ENCODE results near the gene ARSJ.

Gene ARSJ

DNA sequence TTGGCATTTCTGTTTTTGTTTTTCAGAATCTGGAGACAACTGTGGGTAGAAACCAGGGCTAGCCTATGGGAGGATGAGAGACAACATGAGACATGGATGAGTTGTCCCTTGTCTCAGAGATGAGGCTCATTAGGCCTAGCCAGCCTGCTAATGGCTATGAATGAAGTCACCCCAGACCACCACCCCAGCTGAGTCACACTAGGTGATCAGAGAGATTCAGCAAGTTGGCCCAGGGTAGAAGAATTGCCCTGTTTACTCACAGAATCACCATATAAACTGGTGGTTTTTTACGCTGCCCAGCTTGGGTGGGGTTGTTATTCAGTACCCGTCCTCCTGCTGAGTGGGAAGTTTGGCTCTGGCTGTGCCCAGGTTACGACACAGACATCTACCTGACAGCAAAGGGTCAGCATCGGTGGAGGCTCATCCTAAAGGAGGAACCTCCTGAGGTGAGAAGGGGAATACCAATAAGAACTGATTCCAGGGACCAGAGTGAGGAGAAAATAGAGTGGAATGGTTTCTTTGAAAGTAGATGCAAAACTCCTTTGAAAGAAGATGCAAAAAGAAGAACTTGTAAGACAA, 17.2 kb upstream of the ARSJ start:
- H3K27ac ChIP-seq (ENCODE audit: low read depth, low read length, poor library complexity, severe bottlenecking) = no peak overlapping the region
- H3K9me3 ChIP-seq (ENCODE audit: low read length) = no peaks in the 10 kb centered on the region
- no peak for TF ChIP-seq CTCF (IDR thresholded peaks at IDR 0.05; ENCODE audit: low read length)
- no peak for TF ChIP-seq EZH2 (IDR thresholded peaks at IDR 0.05; ENCODE audit: borderline replicate concordance, low read length)
- H3K4me1 ChIP-seq (ENCODE audit: insufficient read depth, low read length, severe bottlenecking) = no peaks in the 10 kb centered on the region
- no peaks in the 10 kb centered on the region for H3K9me2 ChIP-seq (ENCODE audit: low read depth, low read length)
- no peaks in the 10 kb centered on the region for H4K20me1 ChIP-seq (ENCODE audit: insufficient read depth, low read length)
- H3K4me2 ChIP-seq (ENCODE audit: low read length) = no peak overlapping the region
- no peaks in the 10 kb centered on the region for H3K27me3 ChIP-seq (ENCODE audit: insufficient read depth, low read length)
- H3K9ac ChIP-seq (ENCODE audit: low read length) = no peak overlapping the region
- no peaks in the 10 kb centered on the region for H3F3A ChIP-seq (ENCODE audit: insufficient read depth, low read length)
- no peaks in the 10 kb centered on the region for H3K36me3 ChIP-seq (ENCODE audit: insufficient read depth, low read length)
- H2AFZ ChIP-seq (ENCODE audit: low read length) = no peak overlapping the region
- no peaks in the 10 kb centered on the region for H3K79me2 ChIP-seq (ENCODE audit: insufficient read depth, low read length)
- no peak overlapping the region for H3K4me3 ChIP-seq (ENCODE audit: low read depth, low read length, poor library complexity, severe bottlenecking)

DNA sequence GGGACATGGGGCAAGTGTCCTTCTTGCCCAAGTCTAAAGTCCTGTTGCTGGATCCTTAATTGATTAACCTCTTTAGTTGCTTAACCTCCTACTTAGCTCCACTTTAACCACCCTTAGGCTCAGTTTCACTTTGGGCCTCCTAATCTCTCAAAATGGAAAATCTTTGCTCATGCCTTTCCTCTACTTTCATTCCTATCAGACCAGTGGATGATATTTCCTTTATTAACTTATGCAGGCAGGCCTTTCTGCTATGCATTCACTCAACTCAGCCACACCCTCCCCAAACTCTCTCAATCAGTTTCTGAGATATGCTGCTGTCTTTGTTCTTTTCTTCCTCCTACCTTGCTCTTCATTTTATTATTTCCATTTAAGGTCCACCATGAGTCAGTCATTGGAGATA, 14.4 kb upstream of the ARSJ start:
- no peaks in the 10 kb centered on the region for H3F3A ChIP-seq (ENCODE audit: insufficient read depth, low read length)
- no peak overlapping the region for H3K4me2 ChIP-seq (ENCODE audit: low read length)
- H3K9me3 ChIP-seq (ENCODE audit: low read length) = no peaks in the 10 kb centered on the region
- TF ChIP-seq CTCF (IDR thresholded peaks at IDR 0.05; ENCODE audit: low read length) (no peak), EZH2 (IDR thresholded peaks at IDR 0.05; ENCODE audit: borderline replicate concordance, low read length) (no peak)
- no peak overlapping the region for H2AFZ ChIP-seq (ENCODE audit: low read length)
- no peaks in the 10 kb centered on the region for H3K9me2 ChIP-seq (ENCODE audit: low read depth, low read length)
- no peak overlapping the region for H3K9ac ChIP-seq (ENCODE audit: low read length)
- H4K20me1 ChIP-seq (ENCODE audit: insufficient read depth, low read length) = no peaks in the 10 kb centered on the region
- H3K79me2 ChIP-seq (ENCODE audit: insufficient read depth, low read length) = no peaks in the 10 kb centered on the region
- no peak overlapping the region for H3K27ac ChIP-seq (ENCODE audit: low read depth, low read length, poor library complexity, severe bottlenecking)
- H3K4me1 ChIP-seq (ENCODE audit: insufficient read depth, low read length, severe bottlenecking) = no peaks in the 10 kb centered on the region
- no peak overlapping the region for H3K4me3 ChIP-seq (ENCODE audit: low read depth, low read length, poor library complexity, severe bottlenecking)
- H3K27me3 ChIP-seq (ENCODE audit: insufficient read depth, low read length) = no peaks in the 10 kb centered on the region
- no peaks in the 10 kb centered on the region for H3K36me3 ChIP-seq (ENCODE audit: insufficient read depth, low read length)

- H3K36me3 ChIP-seq (ENCODE audit: insufficient read depth, low read length) = no peaks in the 10 kb centered on the region
- no peaks in the 10 kb centered on the region for H3K9me3 ChIP-seq (ENCODE audit: low read length)
- H3K9ac ChIP-seq (ENCODE audit: low read length) = no peak overlapping the region
- no peaks in the 10 kb centered on the region for H3K79me2 ChIP-seq (ENCODE audit: insufficient read depth, low read length)
- H3K4me1 ChIP-seq (ENCODE audit: insufficient read depth, low read length, severe bottlenecking) = no peaks in the 10 kb centered on the region
- H3K9me2 ChIP-seq (ENCODE audit: low read depth, low read length) = no peaks in the 10 kb centered on the region
- no peak overlapping the region for H2AFZ ChIP-seq (ENCODE audit: low read length)
- H3K4me3 ChIP-seq (ENCODE audit: low read depth, low read length, poor library complexity, severe bottlenecking) = no peak overlapping the region
- no peaks in the 10 kb centered on the region for H4K20me1 ChIP-seq (ENCODE audit: insufficient read depth, low read length)
- TF ChIP-seq EZH2 (IDR thresholded peaks at IDR 0.05; ENCODE audit: borderline replicate concordance, low read length) = no peak
- TF ChIP-seq CTCF (IDR thresholded peaks at IDR 0.05; ENCODE audit: low read length) = no peak
- no peak overlapping the region for H3K27ac ChIP-seq (ENCODE audit: low read depth, low read length, poor library complexity, severe bottlenecking)
- H3K27me3 ChIP-seq (ENCODE audit: insufficient read depth, low read length) = no peaks in the 10 kb centered on the region
- H3F3A ChIP-seq (ENCODE audit: insufficient read depth, low read length) = no peaks in the 10 kb centered on the region
- no peak overlapping the region for H3K4me2 ChIP-seq (ENCODE audit: low read length)
These were observed 11.4 kb upstream of the ARSJ start for GRCh38 chr4:113990886-113991285.
